Stomach (tissue), 4 donors: ENCODE results near the gene MUC6.

ENCODE experiments used
- CTCF ChIP-seq, 7 experiments: fragments of 450-650 bp in 4 of 7; fragments of 200-600 bp in 3 of 7; sonication (generic) in 3 of 7; IDR thresholded peaks; one replicate each; pipeline ENCODE4 v1.5.1; 2016 to 2019; ENCODE audit warnings: antibody characterized with exemption in 7 of 7, control low read depth in 2 of 7, mild to moderate bottlenecking in 1 of 7
- EP300 ChIP-seq: sonication (generic); formaldehyde crosslinking; IDR thresholded peaks from one replicate; pipeline ENCODE4 v1.6.1; 2017; ENCODE audit warnings: antibody characterized with exemption
- POLR2A ChIP-seq, 4 donors: fragments of 450-650 bp; IDR thresholded peaks; one replicate each; pipeline ENCODE4 v1.6.1; 2016; ENCODE audit warnings: antibody characterized with exemption in 4 of 4, control low read depth in 2 of 4, mild to moderate bottlenecking in 1 of 4, moderate library complexity in 1 of 4

- TF ChIP-seq CTCF (IDR thresholded peaks at IDR 0.05) (no peak), EP300 (no peak), POLR2A (IDR thresholded peaks at IDR 0.05) (no peak)
Observed at GRCh38 chr11:995044-995751, 41.3 kb downstream of the MUC6 start.
